ENCODE data around the gene CNTNAP2. TPM values are rescaled to one million over a fixed set of nuclear protein-coding genes. Genes with fewer than 3 reads are reported as not detected.

The CNTNAP2 gene
- total and polyA plus RNA-seq, 9 of the 15 experiments (the other 6 are each of a cell fraction or from before 2014, with no cell fraction given) = 0.04 to 0.62 (median 0.09) TPM; not detected in 4

GRCh38 chr7:146889806-146890555 lies 773.4 kb downstream of the CNTNAP2 start:
- CTCF ChIA-PET (ENCODE audit: low intra/inter-chr PET ratio) = no interaction called here
- 2% methylated on average over 6 of the region's 6 CpGs for WGBS (ENCODE audit: insufficient coverage, low coverage, missing lambda C conversion rate)
- no peak for ATAC-seq
- Histone ChIP-seq H3K4me2 (ENCODE audit: insufficient read depth, low read length) (no peak overlapping the region), H3K9ac (ENCODE audit: insufficient read depth in 1 of 2, low read depth in 2 of 2, low read length in 2 of 2) (no peak overlapping the region), H3K9me3 (replicated peaks; ENCODE audit: control insufficient read depth, insufficient read depth, low read depth, low read length) (no peaks in the 10 kb centered on the region), H3K79me2 (ENCODE audit: control insufficient read depth, insufficient read depth, low read length) (no peaks in the 10 kb centered on the region), H4K20me1 (replicated peaks; ENCODE audit: control insufficient read depth, insufficient read depth, low read length) (no peaks in the 10 kb centered on the region), H3K9me1 (ENCODE audit: control insufficient read depth, insufficient read depth, low read length) (no peaks in the 10 kb centered on the region), H3K36me3 (ENCODE audit: control insufficient read depth, insufficient read depth, low read length) (no peaks in the 10 kb centered on the region), H3K27me3 (ENCODE audit: control insufficient read depth in 2 of 2, insufficient read depth in 2 of 2, low read length in 2 of 2) (no peaks in the 10 kb centered on the region), H3K4me1 (replicated peaks in 1 of 2; ENCODE audit: control insufficient read depth in 2 of 2, insufficient read depth in 2 of 2, low read length in 2 of 2) (no peaks in the 10 kb centered on the region), H3K27ac (ENCODE audit: extremely low read depth, low read depth, low read length) (no peak overlapping the region), H3K4me3 (no peak overlapping the region), H2AFZ (ENCODE audit: low read depth, low read length) (no peak overlapping the region)
- DNase-seq (ENCODE audit: extremely low read depth in 1 of 4, low spot score in 3 of 4) = no peak
- TF ChIP-seq BRD9 (IDR thresholded peaks at IDR 0.05; ENCODE audit: low read depth, partially characterized antibody) (no peak), GABPB1 (CRISPR knock-in tag; IDR thresholded peaks at IDR 0.05) (no peak), ESRRB (CRISPR knock-in tag; IDR thresholded peaks at IDR 0.05; ENCODE audit: borderline replicate concordance) (no peak), ZNF431 (CRISPR knock-in tag; IDR thresholded peaks at IDR 0.05) (no peak), ESRRA (IDR thresholded peaks at IDR 0.05; ENCODE audit: borderline replicate concordance, low read depth) (no peak), MLLT1 (IDR thresholded peaks at IDR 0.05) (no peak), ZNF76 (CRISPR knock-in tag; IDR thresholded peaks at IDR 0.05; ENCODE audit: borderline replicate concordance) (no peak), BCL6 (CRISPR knock-in tag; IDR thresholded peaks at IDR 0.05) (no peak), FOXK1 (CRISPR knock-in tag; IDR thresholded peaks at IDR 0.05; ENCODE audit: borderline replicate concordance) (no peak), ZNF589 (CRISPR knock-in tag; IDR thresholded peaks at IDR 0.05; ENCODE audit: low read depth) (no peak), ARNT (IDR thresholded peaks at IDR 0.05) (no peak), SRSF1 (IDR thresholded peaks at IDR 0.05; ENCODE audit: low read depth, low read length) (no peak), COPS2 (conservative IDR thresholded peaks at IDR 0.05) (no peak), MAFG (tag; conservative IDR thresholded peaks at IDR 0.05) (no peak), E2F4 (CRISPR knock-in tag; IDR thresholded peaks at IDR 0.05; ENCODE audit: low read depth) (no peak), TFAM (CRISPR knock-in tag; conservative IDR thresholded peaks at IDR 0.05) (no peak)
- BruUV-seq (replicated peaks) = no TSS peak
- in situ Hi-C loops (cut with MboI) (no loop called here), intact Hi-C loops (cut with micrococcal nuclease) (no loop called here)
- no peak for FAIRE-seq
- POLR2A ChIA-PET = no interaction called here
